GM12872 (cell line): ENCODE data around the gene TIGD3.

ENCODE experiments used
- CTCF ChIP-seq: IDR thresholded peaks from 3 replicates; pipeline ENCODE4 v1.5.1; 2011; ENCODE audit warnings: low read depth, mild to moderate bottlenecking, low read length, moderate library complexity; ENCODE audit not compliant: insufficient read depth

TIGD3 gene

GRCh38 chr11:65377036-65377435, 22.5 kb downstream of the TIGD3 start:
- TF ChIP-seq CTCF = no peak

- 0 out of 3 replicates have a peak, but pooled peaks have one; percentile 30 for TF ChIP-seq CTCF
Observed at GRCh38 chr11:65377777-65378176, 23.2 kb downstream of the TIGD3 start.

GRCh38 chr11:65378208-65378927, 23.8 kb downstream of the TIGD3 start:
- peak; percentile 24; the same call in 2 of the 3 replicates for TF ChIP-seq CTCF

GRCh38 chr11:65378928-65379638, 24.5 kb downstream of the TIGD3 start:
- TF ChIP-seq CTCF = no peak

- TF ChIP-seq CTCF = no peak
Observed at GRCh38 chr11:65379698-65380459, 25.3 kb downstream of the TIGD3 start.

- peak; percentile 18; the same call in 1 of the 3 replicates for TF ChIP-seq CTCF
Observed at GRCh38 chr11:65380460-65381119, 26.0 kb downstream of the TIGD3 start.

GRCh38 chr11:65381716-65382032, 27.1 kb downstream of the TIGD3 start:
- TF ChIP-seq CTCF = no peak
